Pulmonary artery endothelial cell (primary cell): ENCODE measurements around the gene ATOH8. TPM values are rescaled to one million over a fixed set of nuclear protein-coding genes. Genes with fewer than 3 reads are reported as not detected.

ENCODE experiments used
- DNase-seq: peaks from one replicate; pipeline ENCODE4 v3.0.0-alpha.2; 2011; ENCODE audit warnings: low read depth, low spot score
- total RNA-seq: library from RNA; depleted of rRNA; stranded (reverse); fragments of >200 nt; gene quantifications from 2 replicates; pipeline ENCODE4 v1.2.3, GENCODE V29; 2014

ATOH8 gene
- total RNA-seq, 1 donor from 2014 or later = 5.7 TPM

- no peak for DNase-seq
Measured at GRCh38 chr2:85754313-85755095, 713 bp downstream of the ATOH8 start.

- no peak for DNase-seq
Measured at GRCh38 chr2:85755122-85756027, 1.6 kb downstream of the ATOH8 start.

DNA sequence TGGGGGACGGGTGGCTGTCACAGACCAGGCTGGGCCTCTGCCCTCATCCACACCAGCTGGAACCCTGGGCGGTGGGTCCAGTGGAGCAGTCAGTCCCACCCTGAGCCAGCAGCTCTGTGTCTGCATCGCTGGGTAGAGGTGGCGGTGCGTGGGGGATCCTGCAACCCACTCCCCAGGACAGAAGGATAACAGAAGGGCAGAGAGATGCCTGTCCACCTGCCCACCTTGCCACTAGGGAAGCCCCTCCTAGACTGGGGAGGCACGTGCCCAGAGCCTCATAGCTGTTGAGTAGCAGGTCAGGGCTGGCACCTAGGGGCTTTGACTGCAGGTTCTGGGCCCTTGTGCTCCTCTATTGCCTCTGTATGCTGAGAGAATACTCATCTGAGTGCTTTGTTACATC is 2.4 kb downstream of the ATOH8 start:
- DNase-seq = no peak

DNA sequence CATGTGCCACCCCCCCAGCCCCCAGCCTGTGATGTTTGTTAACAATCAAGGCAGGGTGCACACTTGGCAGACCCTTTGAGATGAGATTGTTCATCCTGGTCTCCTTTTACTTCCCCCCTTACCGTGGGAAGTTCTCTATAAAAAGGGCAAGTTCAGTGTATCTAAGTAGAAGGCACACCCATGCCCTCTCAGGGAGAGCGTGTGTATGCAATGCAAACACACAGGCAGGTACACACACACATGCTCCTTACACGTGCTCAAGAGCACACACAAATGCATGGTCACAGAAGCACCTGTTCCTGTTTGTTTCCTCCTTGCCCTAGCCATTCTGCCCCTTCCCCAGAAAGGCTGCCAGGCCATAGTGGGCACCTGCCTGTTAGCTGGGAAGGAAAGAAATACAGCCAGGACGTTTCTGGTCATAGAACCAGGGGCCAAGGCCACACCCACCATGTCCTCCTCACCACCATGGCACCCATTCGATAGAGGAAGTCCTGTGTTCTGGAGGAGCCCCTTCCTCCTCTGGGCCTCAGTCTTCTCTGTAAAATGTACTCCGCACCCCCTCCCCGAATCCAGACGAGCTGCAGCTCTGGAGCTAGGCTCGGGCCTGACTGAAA is 3.1 kb downstream of the ATOH8 start:
- no peak for DNase-seq

- no peak for DNase-seq
Measured at GRCh38 chr2:85757860-85758259, 4.1 kb downstream of the ATOH8 start.

DNA sequence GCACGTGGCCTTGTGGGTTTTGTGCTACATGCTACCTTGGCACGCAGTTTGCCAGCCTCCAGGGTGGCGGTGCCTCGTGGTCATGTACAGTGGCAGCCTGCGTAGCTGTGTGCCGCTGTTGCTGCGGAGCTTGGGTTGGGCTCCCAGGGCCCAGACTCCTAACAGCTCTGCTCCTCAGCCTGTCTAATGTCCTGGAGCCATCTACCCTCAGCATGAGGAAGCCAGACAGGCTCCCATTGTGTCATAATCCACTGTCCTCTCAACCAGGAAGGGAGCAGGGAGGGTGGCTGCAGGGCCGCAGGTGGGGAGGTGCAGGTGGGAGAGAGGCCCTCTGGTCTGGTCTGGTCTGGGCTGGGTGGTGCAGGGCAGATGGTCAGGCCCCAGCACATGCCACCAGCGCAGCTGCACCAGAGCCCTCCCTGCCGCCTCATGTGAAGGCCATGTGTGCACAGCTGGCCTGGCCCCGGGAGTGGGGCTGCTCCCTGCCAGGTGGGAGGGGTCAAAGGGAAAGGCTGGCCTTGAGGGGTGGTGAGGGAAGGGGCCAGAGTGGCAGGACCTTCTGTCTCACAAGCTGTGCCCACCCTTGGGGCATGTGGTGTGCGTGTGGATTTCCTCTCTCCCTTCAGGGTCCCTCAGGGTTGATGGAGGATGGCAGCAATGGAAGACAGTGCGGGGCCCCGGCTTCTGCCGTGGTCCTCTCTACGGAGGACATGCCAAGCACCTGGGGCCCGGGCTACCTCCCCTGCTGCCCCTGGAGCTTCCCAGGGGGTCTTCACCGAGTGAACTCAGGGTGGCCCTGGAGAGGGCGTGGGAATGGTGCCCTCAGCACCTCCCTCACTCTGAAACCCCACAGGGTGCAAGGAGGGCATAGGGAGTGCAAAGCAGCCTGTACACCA is 4.8 kb downstream of the ATOH8 start:
- DNase-seq = no peak

DNA sequence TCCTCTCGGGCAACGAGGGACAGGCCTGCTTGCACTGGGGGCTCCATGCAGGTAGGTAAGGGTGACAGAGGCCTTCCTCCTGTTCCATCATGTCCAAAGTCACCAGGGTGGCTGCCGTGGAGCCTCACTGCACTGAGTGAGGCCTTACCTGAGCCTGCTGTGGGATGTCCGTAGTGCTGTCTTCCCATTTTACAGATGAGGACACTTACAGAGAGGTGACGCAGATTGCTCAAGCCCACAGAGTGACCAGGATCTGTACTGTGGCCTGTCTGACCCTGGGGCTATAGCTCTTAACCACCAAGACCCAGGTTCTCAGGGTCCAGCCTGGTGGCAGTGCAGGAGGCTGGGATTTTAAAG is 5.4 kb downstream of the ATOH8 start:
- no peak for DNase-seq

- DNase-seq = no peak
Measured at GRCh38 chr2:85760371-85760770, 6.6 kb downstream of the ATOH8 start.

GRCh38 chr2:85760872-85761271 is 7.1 kb downstream of the ATOH8 start:
- DNase-seq = no peak

DNA sequence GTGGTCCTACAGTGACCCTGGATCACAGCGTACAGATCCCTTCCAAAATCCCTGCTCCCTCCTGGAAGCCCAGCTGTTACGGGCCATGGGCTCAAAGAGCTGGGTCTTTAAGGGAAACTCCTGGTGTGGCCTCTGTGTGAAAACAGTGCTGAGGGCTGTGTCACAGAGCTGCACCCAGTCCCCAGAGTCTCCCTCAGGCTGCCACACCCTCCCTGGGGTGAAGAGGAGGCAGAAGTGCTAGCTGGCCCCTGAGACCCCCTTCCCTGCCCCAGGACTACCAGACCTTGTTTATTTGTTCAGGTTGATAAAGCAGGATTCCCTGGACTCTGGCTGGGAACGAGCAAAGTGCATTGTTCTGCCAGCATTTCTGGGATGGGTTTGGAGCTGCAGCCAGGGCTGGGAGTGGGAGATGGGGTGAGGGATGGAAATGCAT is 7.7 kb downstream of the ATOH8 start:
- DNase-seq = no peak

DNA sequence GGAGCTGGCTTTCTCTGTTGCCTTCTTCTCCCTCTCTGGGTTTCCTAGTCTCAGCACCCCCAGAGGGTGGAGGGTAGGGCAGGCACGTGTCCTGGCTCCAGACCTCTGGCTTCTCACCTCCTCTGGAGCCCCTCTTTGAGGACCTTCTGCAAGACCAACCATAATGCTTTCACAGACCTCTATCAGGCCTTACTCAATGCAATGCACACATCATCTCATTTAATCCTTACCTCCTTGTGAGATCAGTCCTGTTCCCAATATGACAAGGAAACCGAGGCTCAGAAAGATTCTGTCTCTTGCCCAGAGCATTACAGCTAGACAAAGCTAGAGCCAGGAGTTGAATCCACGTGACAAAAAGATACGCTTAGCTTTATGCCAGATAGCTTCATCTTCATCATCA is 8.2 kb downstream of the ATOH8 start:
- DNase-seq = no peak

DNA sequence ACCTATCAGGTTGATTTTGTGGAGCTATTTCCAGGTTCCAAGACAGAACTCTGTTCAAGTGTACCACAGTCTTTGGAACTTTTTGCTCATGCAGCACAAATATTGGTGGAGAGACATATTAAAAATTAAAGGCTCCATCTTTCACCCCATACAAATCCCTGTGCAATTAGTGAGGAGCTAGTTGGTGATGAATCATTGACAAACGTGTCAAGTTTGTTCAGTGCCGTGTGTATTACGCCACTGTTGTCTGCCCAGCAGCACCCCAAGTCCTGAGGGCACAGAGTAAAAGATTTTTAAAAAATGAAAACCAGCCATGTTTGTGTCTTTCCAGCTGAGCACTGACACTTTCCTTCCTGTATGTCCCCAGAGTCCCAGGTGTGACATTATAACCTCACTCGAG is 9.3 kb downstream of the ATOH8 start:
- DNase-seq = no peak

GRCh38 chr2:85763831-85764230 is 10.0 kb downstream of the ATOH8 start:
- no peak for DNase-seq

DNA sequence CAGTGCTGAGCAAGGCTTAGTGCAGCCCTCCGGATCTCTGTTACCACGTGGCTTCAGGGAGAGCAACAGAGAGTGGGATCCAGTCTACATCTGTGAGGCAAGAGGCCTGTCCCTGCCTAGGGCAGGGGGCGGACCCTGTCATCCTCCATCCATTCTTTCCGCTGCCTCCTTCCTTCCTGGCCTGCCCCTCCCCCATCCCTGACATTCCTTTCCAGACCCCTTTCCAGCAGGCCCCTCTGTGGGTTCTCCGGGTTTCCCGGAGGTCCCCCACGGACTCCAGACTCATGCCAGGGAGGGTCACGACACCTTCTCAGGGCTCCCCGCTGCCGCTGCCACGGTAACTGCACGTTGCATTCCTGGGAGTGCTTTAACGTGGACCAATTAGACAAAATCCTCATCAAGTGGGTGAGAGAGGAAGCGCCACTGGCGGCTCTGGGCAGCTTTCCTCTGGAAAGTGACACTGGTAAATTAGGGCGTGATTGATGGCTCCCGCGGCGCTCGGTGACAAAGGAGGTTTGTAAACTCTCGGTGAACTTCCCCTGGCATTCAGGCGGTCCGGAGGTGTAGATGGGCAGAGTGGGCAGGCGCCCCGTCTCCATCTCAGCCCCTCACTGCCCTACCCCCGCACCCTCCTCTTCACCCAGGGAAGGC is 11.4 kb downstream of the ATOH8 start:
- no peak for DNase-seq

- DNase-seq = no peak
Measured at GRCh38 chr2:85766229-85766628, 12.4 kb downstream of the ATOH8 start.

DNA sequence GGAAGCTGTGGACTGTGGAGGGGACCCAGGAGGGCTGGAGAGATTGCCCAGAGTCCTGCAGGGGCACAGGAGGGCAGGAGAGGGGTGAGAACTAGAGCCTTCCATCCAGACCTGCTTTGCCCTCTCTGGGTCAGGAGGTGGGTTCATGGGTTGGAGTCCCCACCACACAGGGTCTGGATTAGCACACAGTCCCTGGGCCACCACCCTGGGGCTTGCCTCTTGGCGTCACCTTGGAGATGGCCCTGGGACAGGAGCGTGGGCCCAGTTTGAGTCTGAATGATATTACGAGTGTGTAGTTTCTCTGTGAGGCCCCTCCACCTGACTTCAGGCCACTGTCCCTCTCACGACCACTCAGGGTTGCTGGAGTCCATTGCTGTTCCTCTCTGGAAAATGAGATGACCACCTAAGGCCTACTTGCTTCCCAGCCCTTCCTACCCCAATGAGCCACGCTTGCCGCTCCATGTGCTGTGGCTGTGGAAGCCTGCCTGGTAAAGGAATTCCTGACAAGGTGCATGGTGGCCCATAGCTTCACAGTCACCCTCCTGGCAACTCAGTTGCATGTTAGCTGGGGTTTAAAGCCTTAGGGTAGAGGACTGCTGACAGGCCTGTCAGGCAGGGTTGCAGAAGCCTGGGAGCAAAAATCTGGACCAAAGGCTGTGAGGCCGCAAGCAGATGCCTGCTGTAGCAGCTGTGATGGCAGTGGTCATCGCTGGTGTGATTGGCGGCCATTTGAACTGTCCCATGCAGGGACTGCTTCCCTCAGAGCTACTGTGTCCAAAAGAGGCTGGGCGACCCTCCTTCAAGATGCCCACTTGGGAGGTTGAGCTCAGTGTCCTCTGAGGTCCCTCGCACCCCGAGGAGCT is 14.2 kb downstream of the ATOH8 start:
- DNase-seq = no peak

- DNase-seq = no peak
Measured at GRCh38 chr2:85768713-85769112, 14.9 kb downstream of the ATOH8 start.

DNA sequence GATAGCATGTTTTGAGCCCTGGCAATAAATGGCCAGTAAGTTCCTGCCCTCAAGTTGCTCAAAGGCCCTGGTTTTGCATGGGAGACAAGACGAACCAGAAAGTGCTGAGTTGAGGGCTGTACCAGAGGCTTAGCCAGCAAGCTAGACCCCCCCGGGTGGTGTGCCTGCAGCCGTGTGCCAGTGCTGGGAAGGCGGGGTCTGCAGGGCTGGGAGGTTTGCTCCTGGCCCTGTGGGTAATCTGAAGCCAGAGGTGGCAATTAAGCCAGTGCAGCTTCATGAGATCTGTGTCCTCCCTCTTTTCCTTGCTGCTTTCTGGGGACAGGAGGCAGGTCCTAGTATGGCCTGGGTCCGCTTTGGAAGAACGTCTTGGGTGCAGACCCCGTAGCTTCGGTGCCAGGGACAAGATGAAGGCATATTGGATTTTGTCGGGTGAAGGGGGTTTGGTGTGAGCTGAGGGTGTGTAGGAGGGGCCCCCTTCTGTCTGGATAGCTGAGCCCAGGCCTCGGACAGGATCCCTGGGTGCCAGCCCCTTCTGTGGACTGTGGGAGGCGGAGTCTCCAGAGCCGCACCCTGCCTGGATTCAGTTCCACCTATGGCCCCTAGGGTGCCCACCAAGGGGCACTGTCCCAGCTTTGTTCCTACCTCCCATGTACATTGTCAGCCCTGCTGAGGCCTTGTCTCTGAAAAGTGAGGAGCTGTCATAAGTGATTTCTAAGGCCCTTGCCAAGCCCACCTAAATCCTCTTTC is 15.6 kb downstream of the ATOH8 start:
- DNase-seq = no peak

DNA sequence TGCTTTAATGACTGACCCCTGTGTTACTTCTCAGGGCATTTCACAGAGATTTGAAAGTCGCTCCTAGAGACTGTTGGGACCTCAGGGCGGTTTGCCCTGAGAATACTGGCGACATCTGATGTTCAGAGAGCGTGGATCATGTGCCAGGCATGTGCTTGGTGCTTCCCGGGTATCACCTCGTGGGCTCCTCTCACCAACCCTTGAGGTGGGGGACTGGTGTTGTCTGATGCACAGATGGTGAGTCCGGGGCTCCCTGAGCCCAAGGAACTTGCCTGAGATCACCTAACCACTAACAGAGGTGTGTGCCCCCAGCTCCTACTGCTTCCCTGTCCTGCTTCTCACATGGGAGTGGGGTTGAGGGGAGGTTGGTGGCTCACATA is 16.2 kb downstream of the ATOH8 start:
- DNase-seq = no peak
